GM12878 (cell line): ENCODE measurements around the gene CA7. TPM values are rescaled to one million over a fixed set of nuclear protein-coding genes. Genes with fewer than 3 reads are reported as not detected.
A peak's percentile ranks its signal among the peaks of the same experiment; 100 is the strongest.

Experiments used
- ATAC-seq: fragments of 200-7000 bp; cut with Tn5 transposase; 3 replicates; pipeline ENCODE4 v1.9.1; 2020; ENCODE audit warnings: mild to moderate bottlenecking, moderate library complexity
- BruUV-seq: library from RNA; stranded (reverse); fragments of 400-500 nt; replicated peaks from 2 replicates; lab custom pipeline; 2021; lab: Mats Ljungman, UMichigan
- CTCF ChIA-PET: fragments of 300-600 bp; sonication (Branson Sonifier 250); formaldehyde crosslinking; extraction: SDS; loops from one replicate; lab custom pipeline; 2021; ENCODE audit warnings: inconsistent platforms; lab: Yijun Ruan, JAX
- POLR2A ChIA-PET: fragments of 350-600 bp; formaldehyde crosslinking; extraction: SDS; loops from one replicate; lab custom pipeline; 2021; ENCODE audit warnings: inconsistent platforms; lab: Charles Lee
- RAD21 ChIA-PET: fragments of 300-600 bp; sonication (Branson Sonifier 250); formaldehyde crosslinking; loops from one replicate; lab custom pipeline; 2023; ENCODE audit warnings: antibody characterized with exemption; ENCODE audit not compliant: unreplicated experiment; lab: Charles Lee
- SMC1A ChIA-PET: fragments of 300-600 bp; sonication (Branson Sonifier 250); formaldehyde crosslinking; loops from one replicate; lab custom pipeline; 2023; ENCODE audit not compliant: unreplicated experiment, uncharacterized antibody; lab: Charles Lee
- DNase-seq: peaks from one replicate; pipeline ENCODE4 v3.0.0-alpha.2; 2011; ENCODE audit warnings: low read depth, low spot score
- FAIRE-seq: peaks from 3 replicates; lab custom pipeline; 2011; peaks lifted over from hg19 to GRCh38; lab: Jason Lieb, UNC
- H2AFZ ChIP-seq: 2 replicates; pipeline ENCODE4 v1.6.0; 2011; ENCODE audit warnings: low read depth, low read length, control low read depth; ENCODE audit not compliant: control insufficient read depth
- H3K27ac ChIP-seq: 2 replicates; pipeline ENCODE4 v1.5.1; 2011; ENCODE audit warnings: control low read depth; ENCODE audit not compliant: control insufficient read depth, insufficient read depth
- H3K27me3 ChIP-seq, 2 experiments: replicated peaks in 1 of 2; 2 replicates each; pipeline versions ENCODE4 v1.6.0 to v1.6.1; 2011; ENCODE audit warnings: low read length in 1 of 2; ENCODE audit not compliant: control insufficient read depth in 2 of 2, insufficient read depth in 2 of 2
- H3K36me3 ChIP-seq, 2 experiments: 2 replicates each; pipeline ENCODE4 v1.5.1; 2011; ENCODE audit warnings: low read length in 1 of 2; ENCODE audit not compliant: control insufficient read depth in 2 of 2, insufficient read depth in 2 of 2
- H3K4me1 ChIP-seq: 2 replicates; pipeline ENCODE4 v1.6.1; 2011; ENCODE audit warnings: mild to moderate bottlenecking, low read length, moderate library complexity, mixed read lengths; ENCODE audit not compliant: control insufficient read depth, insufficient read depth
- H3K4me2 ChIP-seq: 2 replicates; pipeline ENCODE4 v1.6.0; 2011; ENCODE audit warnings: control low read depth; ENCODE audit not compliant: control insufficient read depth, insufficient read depth
- H3K4me3 ChIP-seq: fragments of 200-600 bp; sonication (generic); 2 replicates; pipeline ENCODE4 v1.5.1; 2016
- H3K79me2 ChIP-seq: 2 replicates; pipeline ENCODE4 v1.6.0; 2011; ENCODE audit warnings: low read length; ENCODE audit not compliant: control insufficient read depth, insufficient read depth
- H3K9ac ChIP-seq: 2 replicates; pipeline ENCODE4 v1.8.0; 2011; ENCODE audit warnings: low read length, control low read depth, mixed read lengths; ENCODE audit not compliant: control insufficient read depth, insufficient read depth
- H3K9me3 ChIP-seq: replicated peaks from 3 replicates; pipeline ENCODE4 v1.5.1; 2011; ENCODE audit warnings: mild to moderate bottlenecking, low read length; ENCODE audit not compliant: control insufficient read depth, insufficient read depth
- H4K20me1 ChIP-seq: 2 replicates; pipeline ENCODE4 v1.6.0; 2011; ENCODE audit not compliant: control insufficient read depth, insufficient read depth
- FOXK2 ChIP-seq: fragments of 450-650 bp; IDR thresholded peaks from 2 replicates; pipeline ENCODE4 v1.6.1; 2017; ENCODE audit warnings: mild to moderate bottlenecking, moderate library complexity
- IKZF2 ChIP-seq, 2 experiments: fragments of 450-650 bp; IDR thresholded peaks; 2 replicates each; pipeline ENCODE4 v1.6.1; 2017; ENCODE audit warnings: mild to moderate bottlenecking in 2 of 2, moderate library complexity in 2 of 2
- IRF4 ChIP-seq: IDR thresholded peaks from 2 replicates; pipeline ENCODE4 v1.6.1; 2011; ENCODE audit warnings: low read depth, low read length
- NR2C1 ChIP-seq: fragments of 450-650 bp; IDR thresholded peaks from 2 replicates; pipeline ENCODE4 v1.6.1; 2017; ENCODE audit warnings: antibody characterized with exemption, mild to moderate bottlenecking, moderate library complexity
- NR2C2 ChIP-seq: IDR thresholded peaks from 2 replicates; pipeline ENCODE4 v1.6.1; 2011; ENCODE audit warnings: borderline replicate concordance, low read depth; ENCODE audit not compliant: control insufficient read depth, insufficient read length
- NRF1 ChIP-seq: conservative IDR thresholded peaks from 2 replicates; pipeline ENCODE4 v1.6.1; 2011; ENCODE audit warnings: mild to moderate bottlenecking, low read depth, low read length, improper control_type of control experiment
- PAX5 ChIP-seq: IDR thresholded peaks from 2 replicates; pipeline ENCODE4 v1.6.1; 2011; ENCODE audit warnings: low read depth, low read length, borderline replicate concordance
- PKNOX1 ChIP-seq: fragments of 450-650 bp; IDR thresholded peaks from 2 replicates; pipeline ENCODE4 v1.6.1; 2016; ENCODE audit warnings: mild to moderate bottlenecking
- POLR2AphosphoS5 ChIP-seq: IDR thresholded peaks from 2 replicates; pipeline ENCODE4 v1.6.1; 2011; ENCODE audit warnings: mild to moderate bottlenecking, low read length, inconsistent platforms
- PRDM15 ChIP-seq: fragments of 450-650 bp; formaldehyde crosslinking; IDR thresholded peaks from 2 replicates; pipeline ENCODE4 v1.4.0; 2020; ENCODE audit warnings: mild to moderate bottlenecking, moderate library complexity
- SP1 ChIP-seq: IDR thresholded peaks from one replicate; pipeline ENCODE4 v1.6.1; 2011; ENCODE audit warnings: low read depth, low read length
- SPI1 ChIP-seq: IDR thresholded peaks from 2 replicates; pipeline ENCODE4 v1.6.1; 2011; ENCODE audit warnings: low read depth, mild to moderate bottlenecking, low read length, moderate library complexity, borderline replicate concordance; ENCODE audit not compliant: insufficient read depth
- TARDBP ChIP-seq: IDR thresholded peaks from 2 replicates; pipeline ENCODE4 v1.6.1; 2016; ENCODE audit warnings: borderline replicate concordance
- ZBTB33 ChIP-seq: fragments of 450-650 bp; IDR thresholded peaks from 2 replicates; pipeline ENCODE4 v1.6.1; 2017; ENCODE audit warnings: mild to moderate bottlenecking
- ZNF274 ChIP-seq: IDR thresholded peaks from one replicate; pipeline ENCODE4 v1.8.0; 2011; ENCODE audit not compliant: insufficient read length, insufficient read depth
- WGBS: methylation state at CpG from one replicate; pipeline ENCODE4 v1.1.6; 2016; ENCODE audit warnings: low lambda C conversion rate; ENCODE audit not compliant: insufficient replicate concordance, insufficient coverage; ENCODE audit errors: missing lambda C conversion rate; 5-methylcytosine and 5-hydroxymethylcytosine counted together
- in situ Hi-C: fragments of 300-500 bp; cut with MboI; formaldehyde crosslinking; loops from 9 replicates; pipeline ENCODE4 v1.14.3; 2018; ENCODE audit warnings: mixed read lengths
- intact Hi-C: fragments of 100-400 bp; cut with micrococcal nuclease; formaldehyde crosslinking; loops from one replicate; pipeline ENCODE4 v1.14.2; 2022; ENCODE audit not compliant: unreplicated experiment
- polyA plus RNA-seq, 11 experiments: library from polyadenylated mRNA; depleted of rRNA in 4 of 11; unstranded in 6 of 11; stranded (reverse) in 5 of 11; fragments of >200 nt; fragmentation: Nextera tagmentation in 4 of 11; fragmentation: Illumina TruSeq in 1 of 11; extraction: Ambion mirVana in 4 of 11; extraction: Trizol in 1 of 11; gene quantifications; 1 replicate in 1 of 11; 2 replicates in 10 of 11; pipeline versions ENCODE4 v1.2.1 to v1.2.3, GENCODE V29; 2011 to 2016; ENCODE audit warnings: inconsistent platforms in 2 of 11, missing spikeins in 2 of 11, low read depth in 1 of 11
- total RNA-seq, 4 experiments: library from RNA; depleted of rRNA in 3 of 4; stranded (reverse); fragments of >200 nt in 3 of 4; fragmentation: Illumina TruSeq in 1 of 4; extraction: Trizol in 1 of 4; gene quantifications; 2 replicates each; pipeline versions ENCODE4 v1.2.1 to v1.2.3, GENCODE V29; 2013 to 2021
- TF ChIP-seq, protein P1 (sequence below): fragments of 150-350 bp; IDR thresholded peaks from 2 replicates; pipeline ENCODE4 v1.6.1; 2014; ENCODE audit warnings: mild to moderate bottlenecking, low read depth, low read length

Gene CA7
- total and polyA plus RNA-seq, 10 of the 15 experiments (the other 5 are each of a cell fraction or from before 2014, with no cell fraction given), result 0.04 TPM; not detected in 9

DNA sequence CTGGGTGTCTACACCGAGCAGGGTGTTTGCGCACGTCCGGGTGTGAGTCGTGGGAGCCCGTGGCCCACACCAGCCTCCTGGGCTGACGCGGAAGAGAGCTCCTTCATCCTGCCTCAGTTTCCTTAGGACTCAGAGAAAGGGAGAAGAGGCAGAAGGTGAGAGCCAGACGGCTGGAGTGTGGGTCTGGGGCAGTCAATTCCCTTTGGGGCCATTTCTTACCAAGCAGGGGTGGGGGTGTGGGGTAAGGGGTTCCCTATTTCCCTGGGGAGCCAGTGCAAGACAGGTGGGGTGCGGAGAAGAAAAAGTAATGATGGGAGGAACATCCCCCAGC lies 831 bp downstream of the CA7 start:
- ATAC-seq (no peak), FAIRE-seq (no peak)
- WGBS, result 30% methylated on average over 10 of the region's 10 CpGs

More for the DNA sequence above, 831 bp downstream of the CA7 start:
- Histone ChIP-seq H3K36me3 (no peaks in the 10 kb centered on the region), H3K4me3 (no peak overlapping the region), H3K79me2 (no peaks in the 10 kb centered on the region), H4K20me1 (no peaks in the 10 kb centered on the region), H3K4me1 (no peaks in the 10 kb centered on the region), H3K4me2 (peak overlapping the region; percentile 33; the same call in 1 of the 2 replicates), H3K9me3 (no peaks in the 10 kb centered on the region), H3K27ac (no peak overlapping the region), H3K27me3 (peaks cover 4 to 10% of the 10 kb centered on the region in 2 experiments; a peak in 3 of 4 replicates), H2AFZ (no peak overlapping the region), H3K9ac (no peak overlapping the region)
- ChIA-PET RAD21 (interaction anchor here (1.0 to 1.4 kb wide), 2 partner anchors 16 to 23 kb away, joined by 3 read pairs; no protein-coding TSS in a partner anchor), CTCF (interaction anchor here (1.3 to 10.4 kb wide), 3 partner anchors 10 to 23 kb away, joined by 4 to 73 read pairs (median 39); partner anchors contain the start of gene NAE1), POLR2A (interaction anchor here (0.7 kb wide), 1 partner anchor 80 kb away, joined by 4 read pairs; the partner anchor contains the start of gene RRAD), SMC1A (no interaction called here)
- no peak for DNase-seq
- BruUV-seq, result no TSS peak
- intact Hi-C loops (no loop called here), in situ Hi-C loops (no loop called here)
- TF ChIP-seq PAX5 (no peak), POLR2AphosphoS5 (no peak), PRDM15 (CRISPR knock-in tag) (no peak), IRF4 (no peak), ZBTB33 (no peak), SPI1 (no peak), TARDBP (no peak), NR2C1 (no peak), ZNF274 (no peak), NRF1 (no peak), SP1 (no peak), FOXK2 (no peak), NR2C2 (no peak), IKZF2 (IDR thresholded peaks at IDR 0.05) (no peak), PKNOX1 (no peak)
- TF ChIP-seq, protein P1, sequence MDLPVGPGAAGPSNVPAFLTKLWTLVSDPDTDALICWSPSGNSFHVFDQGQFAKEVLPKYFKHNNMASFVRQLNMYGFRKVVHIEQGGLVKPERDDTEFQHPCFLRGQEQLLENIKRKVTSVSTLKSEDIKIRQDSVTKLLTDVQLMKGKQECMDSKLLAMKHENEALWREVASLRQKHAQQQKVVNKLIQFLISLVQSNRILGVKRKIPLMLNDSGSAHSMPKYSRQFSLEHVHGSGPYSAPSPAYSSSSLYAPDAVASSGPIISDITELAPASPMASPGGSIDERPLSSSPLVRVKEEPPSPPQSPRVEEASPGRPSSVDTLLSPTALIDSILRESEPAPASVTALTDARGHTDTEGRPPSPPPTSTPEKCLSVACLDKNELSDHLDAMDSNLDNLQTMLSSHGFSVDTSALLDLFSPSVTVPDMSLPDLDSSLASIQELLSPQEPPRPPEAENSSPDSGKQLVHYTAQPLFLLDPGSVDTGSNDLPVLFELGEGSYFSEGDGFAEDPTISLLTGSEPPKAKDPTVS, result no peak
